Osteocyte (in vitro differentiated cells): ENCODE results near the gene MAP4K4. TPM values are rescaled to one million over a fixed set of nuclear protein-coding genes. Genes with fewer than 3 reads are reported as not detected.

Experiments
- DNase-seq: peaks from one replicate; pipeline ENCODE4 v3.0.0; 2021; ENCODE audit warnings: mixed read lengths; ENCODE audit not compliant: unreplicated experiment; ENCODE audit errors: extremely low spot score
- H3K27ac Mint-ChIP-seq: one replicate; pipeline ENCODE4 v1.8.0; 2021; ENCODE audit warnings: mild to moderate bottlenecking, mixed read lengths; ENCODE audit not compliant: unreplicated experiment
- H3K27me3 Mint-ChIP-seq: one replicate; pipeline ENCODE4 v1.8.0; 2021; ENCODE audit warnings: mixed read lengths; ENCODE audit not compliant: unreplicated experiment
- H3K36me3 Mint-ChIP-seq: one replicate; pipeline ENCODE4 v1.8.0; 2021; ENCODE audit warnings: mixed read lengths; ENCODE audit not compliant: unreplicated experiment
- H3K4me1 Mint-ChIP-seq: one replicate; pipeline ENCODE4 v1.8.0; 2021; ENCODE audit warnings: mixed read lengths; ENCODE audit not compliant: unreplicated experiment
- H3K4me3 Mint-ChIP-seq: one replicate; pipeline ENCODE4 v1.8.0; 2021; ENCODE audit warnings: mild to moderate bottlenecking, moderate library complexity, mixed read lengths; ENCODE audit not compliant: unreplicated experiment
- H3K9me3 Mint-ChIP-seq: one replicate; pipeline ENCODE4 v1.8.0; 2021; ENCODE audit warnings: mixed read lengths; ENCODE audit not compliant: unreplicated experiment
- total RNA-seq: library from RNA; stranded (reverse); gene quantifications from 2 replicates; pipeline ENCODE4 v1.2.1, GENCODE V29; 2021
- TF ChIP-seq, protein P1 (sequence below): fragments of 200-600 bp; sonication (generic); IDR thresholded peaks from 2 replicates; pipeline ENCODE4 v1.5.0; 2021; ENCODE audit warnings: antibody characterized with exemption, mild to moderate bottlenecking, moderate library complexity

The MAP4K4 gene
- total RNA-seq, 1 donor from 2014 or later = 126 TPM

- Mint-ChIP-seq H3K36me3 (no peaks in the 10 kb centered on the region), H3K27me3 (peaks cover 37% of the 10 kb centered on the region), H3K4me1 (no peaks in the 10 kb centered on the region), H3K27ac (no peak overlapping the region), H3K9me3 (peaks cover 9% of the 10 kb centered on the region), H3K4me3 (no peak overlapping the region)
- TF ChIP-seq, protein P1, sequence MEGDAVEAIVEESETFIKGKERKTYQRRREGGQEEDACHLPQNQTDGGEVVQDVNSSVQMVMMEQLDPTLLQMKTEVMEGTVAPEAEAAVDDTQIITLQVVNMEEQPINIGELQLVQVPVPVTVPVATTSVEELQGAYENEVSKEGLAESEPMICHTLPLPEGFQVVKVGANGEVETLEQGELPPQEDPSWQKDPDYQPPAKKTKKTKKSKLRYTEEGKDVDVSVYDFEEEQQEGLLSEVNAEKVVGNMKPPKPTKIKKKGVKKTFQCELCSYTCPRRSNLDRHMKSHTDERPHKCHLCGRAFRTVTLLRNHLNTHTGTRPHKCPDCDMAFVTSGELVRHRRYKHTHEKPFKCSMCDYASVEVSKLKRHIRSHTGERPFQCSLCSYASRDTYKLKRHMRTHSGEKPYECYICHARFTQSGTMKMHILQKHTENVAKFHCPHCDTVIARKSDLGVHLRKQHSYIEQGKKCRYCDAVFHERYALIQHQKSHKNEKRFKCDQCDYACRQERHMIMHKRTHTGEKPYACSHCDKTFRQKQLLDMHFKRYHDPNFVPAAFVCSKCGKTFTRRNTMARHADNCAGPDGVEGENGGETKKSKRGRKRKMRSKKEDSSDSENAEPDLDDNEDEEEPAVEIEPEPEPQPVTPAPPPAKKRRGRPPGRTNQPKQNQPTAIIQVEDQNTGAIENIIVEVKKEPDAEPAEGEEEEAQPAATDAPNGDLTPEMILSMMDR = no peak
- no peak for DNase-seq
Measured at GRCh38 chr2:101942851-101943250, 245.3 kb downstream of the MAP4K4 start.

Other genes with a start within 250 kb of the MAP4K4 start
- not detected in 2 replicates for gene RFX8, start 222.6 kb upstream of the MAP4K4 start, total RNA-seq